Endometrium (tissue), 2 donors: ENCODE results near the gene SMAD3.
"Not testable (repeated sequence)": the region's sequence is repeated elsewhere in the genome, so short reads cannot be mapped to it uniquely, and the experiment has no call there.

Experiments
- FAIRE-seq: peaks from 2 replicates; lab custom pipeline; 2012; peaks lifted over from hg19 to GRCh38; lab: Jason Lieb, UNC
- donor health status: control.
- donor health status: control.

SMAD3 gene

DNA sequence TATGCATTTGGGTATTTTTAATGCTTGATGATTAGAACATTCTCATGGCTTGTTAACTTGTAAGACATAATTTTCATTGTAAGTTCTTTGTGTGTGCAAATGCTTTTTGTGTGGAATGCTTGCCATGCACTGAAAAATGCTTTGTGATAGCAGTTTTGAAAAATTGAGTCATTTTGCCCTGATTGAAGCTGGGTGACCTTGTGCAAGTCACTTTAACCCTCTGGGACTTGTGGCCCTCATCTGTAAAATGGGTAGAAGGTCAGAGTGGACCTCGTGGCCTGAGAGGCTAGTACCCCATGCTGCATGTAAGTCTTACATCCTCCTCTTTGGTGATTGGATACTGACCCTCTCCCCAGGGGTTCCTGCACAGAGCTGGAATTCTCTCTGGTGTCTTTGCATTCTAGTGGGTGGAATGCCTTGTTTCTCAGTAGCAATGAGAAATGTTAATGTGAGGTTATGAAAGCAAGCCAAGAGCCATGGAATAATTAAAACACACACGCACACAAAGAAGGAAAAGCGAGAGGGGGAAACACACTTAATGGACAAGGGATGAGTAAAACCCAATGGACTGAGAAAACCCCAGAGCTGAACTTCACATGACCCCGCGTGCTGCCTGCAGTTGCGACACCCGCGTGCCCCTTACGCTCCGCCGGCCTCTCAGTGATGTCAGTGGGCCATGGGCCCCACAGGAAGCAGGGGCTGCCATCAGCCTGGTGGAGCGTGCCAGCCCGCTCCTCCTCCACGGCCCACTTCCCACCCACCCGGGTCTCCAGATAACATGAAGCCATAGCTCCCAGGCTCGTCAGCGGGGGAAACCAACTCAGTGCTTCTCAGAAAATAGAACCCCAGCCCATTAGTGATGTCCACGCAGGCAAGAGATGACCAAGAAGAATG is 44.0 kb downstream of the SMAD3 start:
- FAIRE-seq = no peak

- no peak for FAIRE-seq
Measured at GRCh38 chr15:67110361-67110781, 45.0 kb downstream of the SMAD3 start.

- no peak for FAIRE-seq
Measured at GRCh38 chr15:67110958-67111864, 45.8 kb downstream of the SMAD3 start.

DNA sequence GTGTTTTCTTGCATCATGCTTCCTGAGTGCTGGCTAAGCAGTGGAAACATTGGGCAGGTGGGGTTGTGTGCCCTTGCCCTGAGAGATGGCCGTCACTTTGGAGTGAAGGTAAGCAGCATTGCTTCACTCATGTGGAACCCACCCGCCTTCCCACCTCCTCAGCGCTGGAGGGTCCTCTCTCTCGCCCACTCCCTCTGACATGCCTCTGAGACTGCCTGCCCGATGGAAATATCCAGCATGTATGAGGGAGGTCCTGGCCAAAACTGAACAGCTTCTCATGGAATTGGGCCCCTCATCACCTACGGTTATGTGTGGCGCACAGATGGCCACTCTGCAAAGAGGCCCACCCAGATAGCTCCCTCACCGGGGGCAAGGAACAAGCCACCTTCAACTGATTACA is 48.6 kb downstream of the SMAD3 start:
- no peak for FAIRE-seq

- no peak for FAIRE-seq
Measured at GRCh38 chr15:67114846-67115585, 49.6 kb downstream of the SMAD3 start.

GRCh38 chr15:67115586-67115969 is 50.2 kb downstream of the SMAD3 start:
- no peak for FAIRE-seq

DNA sequence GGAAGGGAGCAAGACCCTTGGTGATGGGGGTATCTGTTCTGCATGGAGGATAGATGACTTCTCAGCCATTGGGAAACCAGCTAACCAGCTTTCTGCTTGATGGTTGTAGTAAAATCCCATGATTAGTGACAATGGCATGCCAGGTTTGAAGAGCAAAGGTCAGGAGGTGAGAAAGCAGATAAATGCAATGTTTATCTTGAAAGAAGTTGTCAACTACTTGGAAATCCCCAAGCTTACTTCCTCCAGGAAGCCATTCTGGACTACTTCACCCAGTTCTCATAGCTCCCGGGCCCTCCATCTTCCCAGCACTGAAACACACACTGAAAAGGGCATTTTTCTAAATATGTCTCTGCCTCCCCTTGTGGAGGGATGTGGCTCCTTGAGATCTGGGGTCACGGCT is 51.3 kb downstream of the SMAD3 start:
- no peak for FAIRE-seq

- no peak for FAIRE-seq
Measured at GRCh38 chr15:67117370-67117769, 52.0 kb downstream of the SMAD3 start.

GRCh38 chr15:67118808-67119207 is 53.4 kb downstream of the SMAD3 start:
- FAIRE-seq = no peak

- no peak for FAIRE-seq
Measured at GRCh38 chr15:67119238-67119846, 53.9 kb downstream of the SMAD3 start.

- no peak for FAIRE-seq
Measured at GRCh38 chr15:67120009-67120838, 54.8 kb downstream of the SMAD3 start.

DNA sequence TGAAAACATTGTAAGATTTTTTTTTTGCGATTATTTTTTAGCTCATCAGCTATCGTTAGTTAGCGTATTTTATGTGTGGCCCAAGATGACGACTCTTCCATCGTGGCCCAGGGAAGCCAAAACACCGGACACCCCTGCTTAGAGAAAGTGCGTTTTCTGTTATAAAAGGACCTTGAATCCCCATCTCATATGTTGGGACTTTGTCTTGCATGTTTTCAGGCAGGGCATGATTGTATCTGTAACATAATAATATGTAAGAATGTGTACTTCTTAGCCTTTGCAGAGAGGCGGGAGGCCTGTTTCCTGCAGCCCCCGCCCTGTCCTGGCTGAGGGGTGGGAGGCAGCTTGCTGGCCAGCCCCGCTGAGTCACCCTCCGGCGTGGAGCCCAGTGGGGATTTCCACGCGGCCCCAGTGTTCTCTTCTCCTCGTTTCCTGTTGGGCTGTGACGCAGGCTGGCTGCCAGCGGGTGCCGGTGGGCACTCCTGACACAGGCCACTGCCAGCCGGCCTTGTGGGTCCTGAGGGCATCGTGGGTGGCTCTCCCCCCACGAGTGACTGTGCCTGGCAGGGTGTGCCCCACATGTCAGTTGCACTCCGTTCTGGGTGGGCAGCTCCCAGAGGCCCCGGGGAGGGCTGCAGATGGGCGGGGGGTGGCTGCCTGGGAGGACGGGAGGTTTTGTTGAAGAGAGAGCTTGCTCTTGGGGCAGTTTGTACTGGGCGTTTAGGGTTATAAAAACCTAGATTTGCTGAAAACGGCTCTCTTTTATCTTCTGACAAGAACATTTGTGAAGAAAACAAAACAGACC is 55.6 kb downstream of the SMAD3 start:
- no peak for FAIRE-seq

DNA sequence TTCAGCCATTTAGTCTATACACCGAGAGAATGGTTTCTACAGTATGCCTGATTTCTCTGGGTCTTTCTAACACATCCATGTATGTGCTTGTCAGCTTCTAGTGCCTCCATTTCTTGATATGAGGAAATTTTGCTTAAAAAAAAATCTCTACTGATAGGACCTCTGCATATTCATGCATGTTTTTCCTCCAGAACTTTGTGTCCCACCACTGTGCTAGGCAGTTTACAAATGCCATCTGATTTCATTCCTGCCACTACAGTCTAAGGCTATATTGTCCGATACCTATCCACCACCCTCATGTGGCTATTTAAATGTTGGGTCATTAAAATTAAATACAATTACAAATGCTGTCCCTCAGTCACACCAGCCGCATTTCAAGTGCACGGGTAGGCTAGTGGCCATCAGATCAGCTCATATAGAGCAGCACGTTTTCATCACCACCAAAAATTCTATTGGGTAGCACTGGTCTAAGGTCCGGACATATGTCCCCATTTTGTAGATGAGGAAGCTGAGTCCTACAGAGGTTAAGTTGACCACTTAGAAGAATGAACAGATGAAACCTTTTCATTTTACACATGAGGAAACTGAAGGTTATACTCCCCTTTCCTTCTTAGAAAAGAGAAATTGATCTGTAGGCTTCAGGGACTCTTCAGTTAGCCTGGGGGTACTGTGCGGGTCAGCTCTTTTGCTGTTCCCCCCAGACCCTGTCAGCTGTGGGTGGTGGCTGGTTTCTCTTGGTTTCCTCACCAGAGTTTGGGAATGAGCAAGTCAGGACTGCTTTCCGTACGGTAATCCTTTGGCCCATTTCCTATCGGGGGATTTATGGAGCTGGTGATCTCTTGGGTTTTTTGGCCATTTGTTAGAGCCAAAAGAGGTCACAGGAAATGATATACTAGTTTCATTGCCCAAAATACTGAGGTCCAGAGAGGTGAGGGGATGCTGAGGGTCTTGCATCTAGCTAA is 56.5 kb downstream of the SMAD3 start:
- no peak for FAIRE-seq

- FAIRE-seq = not testable (repeated sequence)
Measured at GRCh38 chr15:67122816-67123215, 57.4 kb downstream of the SMAD3 start.

DNA sequence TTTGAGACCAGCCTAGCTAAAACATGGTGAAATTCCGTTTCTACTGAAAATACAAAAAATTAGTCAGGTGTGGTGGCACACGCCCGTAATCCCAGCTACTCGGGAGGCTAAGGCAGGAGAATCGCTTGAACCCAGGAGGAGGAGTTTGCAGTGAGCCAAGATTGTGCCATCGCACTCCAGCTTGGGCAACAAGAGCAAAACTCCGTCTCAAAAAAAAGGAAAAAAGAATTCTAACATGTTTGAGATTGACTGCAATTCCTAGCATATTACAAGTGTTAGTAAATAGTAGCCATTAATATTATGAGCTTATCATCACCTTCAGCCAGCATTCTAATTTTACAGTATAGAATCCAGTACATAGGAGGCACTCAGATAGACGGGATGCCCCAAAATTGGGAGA is 57.9 kb downstream of the SMAD3 start:
- not testable (repeated sequence) for FAIRE-seq

- no peak for FAIRE-seq
Measured at GRCh38 chr15:67124111-67124510, 58.7 kb downstream of the SMAD3 start.

DNA sequence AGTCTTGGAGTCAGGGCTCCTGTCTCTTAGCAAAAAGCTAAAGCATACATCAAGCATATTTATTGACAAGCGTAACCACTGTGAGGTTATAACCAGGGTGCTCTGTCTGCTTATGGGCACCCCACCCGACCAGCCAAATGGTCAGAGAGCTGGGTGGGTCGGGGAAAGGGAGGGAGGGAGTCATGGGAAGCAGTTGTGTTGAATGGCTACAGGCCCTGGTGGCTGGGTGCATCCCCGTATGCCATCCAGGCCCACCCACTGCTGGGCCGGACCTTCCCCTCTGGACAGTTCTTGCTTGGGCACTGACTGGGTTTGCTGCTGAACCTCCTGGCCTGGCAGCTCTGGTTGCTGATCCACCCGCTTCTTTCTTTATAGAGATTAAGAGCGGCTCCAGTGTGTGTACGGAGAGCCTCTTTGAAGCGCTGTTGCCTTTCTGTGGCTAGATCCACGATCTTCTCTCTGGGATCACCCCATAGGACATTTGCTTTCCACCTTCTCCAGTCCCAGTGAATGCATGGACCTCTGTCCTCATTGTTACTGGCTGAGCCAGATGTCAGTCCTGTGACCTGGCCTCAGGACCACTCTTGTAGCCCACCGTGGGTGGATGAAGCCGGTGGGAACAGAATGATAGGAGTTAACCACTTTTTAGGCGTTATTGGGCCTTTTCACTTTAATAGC is 59.6 kb downstream of the SMAD3 start:
- FAIRE-seq = no peak
